SK-N-SH (cell line): ENCODE measurements around the gene NSUN7.

ENCODE experiments used
- CTCF ChIP-seq: fragments of 200-600 bp; sonication (generic); IDR thresholded peaks from 2 replicates; pipeline ENCODE4 v1.6.1; 2017; ENCODE audit warnings: antibody characterized with exemption, mild to moderate bottlenecking, moderate library complexity
- EP300 ChIP-seq, 2 experiments: IDR thresholded peaks; 2 replicates each; pipeline versions ENCODE4 v1.4.0 to v1.6.1; 2012; ENCODE audit warnings: borderline replicate concordance in 1 of 2, low read depth in 1 of 2, low read length in 1 of 2
- MEF2A ChIP-seq: IDR thresholded peaks from 2 replicates; pipeline ENCODE4 v1.4.0; 2012; ENCODE audit warnings: low read depth, borderline replicate concordance
- NFIC ChIP-seq: IDR thresholded peaks from 2 replicates; pipeline ENCODE4 v1.4.0; 2012; ENCODE audit warnings: borderline replicate concordance
- POLR2AphosphoS5 ChIP-seq: IDR thresholded peaks from 2 replicates; pipeline ENCODE4 v1.6.1; 2012; ENCODE audit warnings: low read depth, low read length
- SMC3 ChIP-seq: IDR thresholded peaks from 2 replicates; pipeline ENCODE4 v1.6.1; 2012; ENCODE audit warnings: low read depth, low read length, improper control_type of control experiment

GRCh38 chr4:40844261-40844660, 94.5 kb downstream of the NSUN7 start:
- TF ChIP-seq SMC3 (no peak), NFIC (no peak), EP300 (IDR thresholded peaks at IDR 0.05; ENCODE audit: borderline replicate concordance in 1 of 2, low read depth in 1 of 2, low read length in 1 of 2) (no peak), POLR2AphosphoS5 (no peak), CTCF (no peak), MEF2A (no peak)
